ENCODE results near the gene MPLKIP. TPM values are rescaled to one million over a fixed set of nuclear protein-coding genes. Genes with fewer than 3 reads are reported as not detected.
"Not testable (repeated sequence)": the region's sequence is repeated elsewhere in the genome, so short reads cannot be mapped to it uniquely, and the experiment has no call there.

MPLKIP gene
- total RNA-seq, 2 donors from 2014 or later = 56.7 to 67.3 TPM

DNA sequence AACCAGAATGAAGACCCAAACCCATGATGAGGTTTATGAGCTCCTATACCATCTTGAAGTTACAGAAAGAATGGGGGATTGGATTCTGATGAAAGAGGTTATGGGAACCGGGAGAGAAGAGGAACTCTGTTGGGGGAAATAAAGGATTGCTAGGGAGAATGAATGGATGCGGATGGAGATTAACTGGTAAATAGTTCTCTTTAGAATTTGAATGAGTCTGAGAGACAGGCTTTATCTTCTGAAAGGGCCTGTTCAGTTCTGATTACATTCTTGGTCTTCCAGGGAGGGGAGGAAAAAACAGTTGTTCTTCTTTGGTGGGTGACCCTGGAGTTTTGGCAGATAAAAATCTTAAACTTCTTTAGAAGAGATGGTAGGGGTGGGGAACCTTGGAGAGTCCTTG lies 14.2 kb upstream of the MPLKIP start:
- intact Hi-C loops (cut with DNase I) = no loop called here
- DNase-seq (ENCODE audit: low spot score) = no peak
- TF ChIP-seq, protein P1, sequence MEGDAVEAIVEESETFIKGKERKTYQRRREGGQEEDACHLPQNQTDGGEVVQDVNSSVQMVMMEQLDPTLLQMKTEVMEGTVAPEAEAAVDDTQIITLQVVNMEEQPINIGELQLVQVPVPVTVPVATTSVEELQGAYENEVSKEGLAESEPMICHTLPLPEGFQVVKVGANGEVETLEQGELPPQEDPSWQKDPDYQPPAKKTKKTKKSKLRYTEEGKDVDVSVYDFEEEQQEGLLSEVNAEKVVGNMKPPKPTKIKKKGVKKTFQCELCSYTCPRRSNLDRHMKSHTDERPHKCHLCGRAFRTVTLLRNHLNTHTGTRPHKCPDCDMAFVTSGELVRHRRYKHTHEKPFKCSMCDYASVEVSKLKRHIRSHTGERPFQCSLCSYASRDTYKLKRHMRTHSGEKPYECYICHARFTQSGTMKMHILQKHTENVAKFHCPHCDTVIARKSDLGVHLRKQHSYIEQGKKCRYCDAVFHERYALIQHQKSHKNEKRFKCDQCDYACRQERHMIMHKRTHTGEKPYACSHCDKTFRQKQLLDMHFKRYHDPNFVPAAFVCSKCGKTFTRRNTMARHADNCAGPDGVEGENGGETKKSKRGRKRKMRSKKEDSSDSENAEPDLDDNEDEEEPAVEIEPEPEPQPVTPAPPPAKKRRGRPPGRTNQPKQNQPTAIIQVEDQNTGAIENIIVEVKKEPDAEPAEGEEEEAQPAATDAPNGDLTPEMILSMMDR (IDR thresholded peaks at IDR 0.05) = no peak
- TF ChIP-seq POLR2AphosphoS5 (IDR thresholded peaks at IDR 0.05) (no peak), POLR2A (IDR thresholded peaks at IDR 0.05) (no peak)

DNA sequence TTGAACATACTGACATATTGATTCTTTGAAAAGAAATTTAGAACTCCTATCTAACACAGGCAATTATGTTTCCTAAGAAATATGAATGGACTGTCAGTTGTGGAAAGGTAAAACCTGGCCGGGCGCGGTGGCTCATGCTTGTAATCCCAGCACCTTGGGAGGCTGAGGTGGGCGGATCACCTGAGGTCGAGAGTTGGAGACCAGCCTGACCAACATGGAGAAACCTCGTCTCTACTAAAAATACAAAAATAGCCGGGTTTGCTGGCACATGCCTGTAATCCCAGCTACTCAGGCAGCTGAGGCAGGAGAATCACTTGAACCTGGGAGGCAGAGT lies 13.8 kb upstream of the MPLKIP start:
- H3K27ac ChIP-seq; H3K4me1 ChIP-seq (replicated peaks); H3K36me3 ChIP-seq; DNase-seq (ENCODE audit: low spot score); H3K9me3 ChIP-seq; H3K4me3 ChIP-seq; intact Hi-C loops (cut with DNase I); H3K27me3 ChIP-seq (replicated peaks; ENCODE audit: insufficient read depth): not testable (repeated sequence)
- 96% methylated on average over 7 of the region's 7 CpGs for WGBS

More for the DNA sequence above, 14.2 kb upstream of the MPLKIP start:
- no peaks in the 10 kb centered on the region for H3K4me1 ChIP-seq (replicated peaks)
- H3K9me3 ChIP-seq = no peaks in the 10 kb centered on the region
- no peak overlapping the region for H3K27ac ChIP-seq
- H3K27me3 ChIP-seq (replicated peaks; ENCODE audit: insufficient read depth) = no peaks in the 10 kb centered on the region
- H3K4me3 ChIP-seq = no peak overlapping the region
- no peaks in the 10 kb centered on the region for H3K36me3 ChIP-seq
- WGBS = 93% methylated on average over 2 of the region's 2 CpGs

DNA sequence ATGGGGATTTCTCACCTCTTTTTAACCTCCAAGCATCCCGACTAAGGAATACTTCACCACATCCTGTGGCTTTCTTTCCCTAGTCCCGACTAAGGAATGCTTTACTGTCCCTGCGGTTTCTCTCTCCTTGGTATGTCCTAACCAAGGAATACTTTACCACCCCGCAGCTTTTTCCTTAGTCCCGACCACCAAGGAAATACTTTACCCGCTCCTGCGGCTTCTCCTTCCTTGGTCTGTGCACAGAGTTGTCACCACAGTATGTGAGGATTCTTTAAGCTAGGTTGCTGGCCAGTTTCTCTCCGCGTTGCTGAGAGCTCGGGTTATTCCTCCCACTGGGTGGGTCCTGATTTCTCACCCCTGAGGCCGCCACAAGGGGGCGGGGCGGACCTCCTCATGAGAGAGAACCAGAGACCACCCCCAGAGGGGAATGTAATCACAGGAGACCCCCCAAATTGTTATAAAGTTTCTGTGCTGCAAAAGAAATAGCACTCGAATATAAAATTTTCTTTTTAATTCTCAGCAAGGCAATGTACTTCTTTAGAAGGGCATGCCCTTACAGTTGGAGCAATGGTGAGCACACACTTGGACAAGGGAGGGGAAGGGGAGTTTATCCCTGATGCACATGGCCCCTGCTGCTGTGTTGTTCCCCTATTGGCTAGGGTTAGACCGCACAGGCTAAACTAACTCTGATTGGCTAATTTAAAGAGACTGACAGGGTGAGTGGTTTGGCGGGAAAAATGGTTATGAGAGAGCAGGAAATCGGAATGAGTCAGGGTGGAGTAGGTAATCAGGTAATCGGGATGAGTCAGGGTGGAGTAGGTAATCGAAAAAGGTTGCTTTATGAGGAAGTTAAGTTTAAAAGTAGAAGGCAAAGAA lies 13.2 kb upstream of the MPLKIP start:
- Histone ChIP-seq H3K4me1 (replicated peaks) (no peaks in the 10 kb centered on the region), H3K27ac (no peak overlapping the region), H3K27me3 (replicated peaks; ENCODE audit: insufficient read depth) (no peaks in the 10 kb centered on the region), H3K9me3 (no peaks in the 10 kb centered on the region), H3K4me3 (no peak overlapping the region), H3K36me3 (no peaks in the 10 kb centered on the region)
- intact Hi-C loops (cut with DNase I) = no loop called here
- no peak for DNase-seq (ENCODE audit: low spot score)
- WGBS = 91% methylated on average over 19 of the region's 19 CpGs
- TF ChIP-seq, protein P1 (IDR thresholded peaks at IDR 0.05) = no peak
- TF ChIP-seq POLR2A (IDR thresholded peaks at IDR 0.05) (no peak), POLR2AphosphoS5 (IDR thresholded peaks at IDR 0.05) (no peak)

DNA sequence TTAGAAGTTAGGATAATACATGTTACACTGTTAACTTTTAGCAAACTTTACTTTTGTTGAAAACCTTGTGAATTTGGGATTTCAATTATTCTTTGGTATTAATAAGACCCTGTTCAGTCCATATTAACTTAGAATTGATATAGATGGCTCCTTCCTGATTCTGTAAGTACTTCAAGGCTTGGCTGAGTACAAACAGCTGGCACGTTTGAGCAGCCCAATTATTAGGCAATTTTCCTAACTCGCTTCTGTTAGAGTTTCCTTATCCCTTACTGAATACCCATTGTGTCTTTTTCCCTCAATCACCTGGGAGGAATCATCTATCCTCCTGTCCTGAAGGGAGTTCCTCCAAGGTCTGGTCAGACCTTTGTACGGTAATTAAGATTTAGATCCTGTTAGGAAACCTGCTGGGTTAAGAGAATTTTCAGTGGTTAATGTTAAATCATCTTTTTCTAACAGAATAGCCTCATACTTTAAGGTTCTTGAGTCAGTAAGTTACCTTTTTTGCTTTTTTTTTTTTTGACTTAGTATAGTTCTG lies 11.2 kb upstream of the MPLKIP start:
- H3K27me3 ChIP-seq (replicated peaks; ENCODE audit: insufficient read depth); DNase-seq (ENCODE audit: low spot score); H3K4me3 ChIP-seq; H3K4me1 ChIP-seq (replicated peaks); H3K27ac ChIP-seq; H3K36me3 ChIP-seq; H3K9me3 ChIP-seq; intact Hi-C loops (cut with DNase I): not testable (repeated sequence)
- 73% methylated on average over 3 of the region's 3 CpGs for WGBS

DNA sequence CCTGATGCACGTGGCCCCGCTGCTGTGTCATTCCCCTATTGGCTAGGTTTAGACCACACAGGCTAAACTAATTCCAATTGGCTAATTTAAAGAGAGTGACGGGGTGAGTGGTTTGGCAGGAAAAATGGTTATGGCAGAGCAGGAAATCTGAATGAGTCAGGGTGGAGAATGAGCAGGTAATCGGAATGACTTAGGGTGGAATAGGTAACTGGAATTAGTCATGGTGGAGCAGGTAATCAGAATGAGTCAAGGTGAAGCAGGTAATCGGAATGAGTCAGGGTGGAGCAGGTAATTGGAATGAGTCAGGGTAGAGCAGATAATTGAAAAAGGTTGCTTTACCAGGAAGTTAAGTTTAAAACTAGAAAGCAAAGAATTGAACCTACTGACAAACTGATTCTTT lies 7.5 kb upstream of the MPLKIP start:
- H3K9me3 ChIP-seq; H3K36me3 ChIP-seq; H3K27me3 ChIP-seq (replicated peaks; ENCODE audit: insufficient read depth); H3K4me3 ChIP-seq; DNase-seq (ENCODE audit: low spot score); H3K27ac ChIP-seq; intact Hi-C loops (cut with DNase I); H3K4me1 ChIP-seq (replicated peaks): not testable (repeated sequence)
- WGBS = 90% methylated on average over 5 of the region's 5 CpGs

DNA sequence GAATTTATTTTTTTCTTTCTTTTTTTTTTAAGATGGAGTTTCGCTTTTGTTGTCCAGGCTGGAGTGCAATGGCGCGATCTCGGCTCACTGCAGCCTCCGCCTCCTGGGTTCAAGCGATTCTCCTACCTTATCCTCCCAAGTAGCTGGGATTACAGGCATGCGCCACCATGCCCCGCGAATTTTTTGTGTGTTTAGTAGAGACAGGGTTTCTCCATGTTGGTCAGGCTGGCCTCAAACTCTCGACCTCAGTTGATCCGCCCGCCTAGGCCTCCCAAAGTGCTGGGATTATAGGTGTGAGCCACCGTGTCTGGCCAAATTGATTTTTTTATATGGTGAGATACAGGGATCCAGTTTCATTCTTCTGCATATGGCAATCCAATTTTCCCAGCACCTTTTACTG lies 5.5 kb upstream of the MPLKIP start:
- H3K9me3 ChIP-seq; H3K27ac ChIP-seq; H3K4me1 ChIP-seq (replicated peaks); DNase-seq (ENCODE audit: low spot score); H3K4me3 ChIP-seq; H3K27me3 ChIP-seq (replicated peaks; ENCODE audit: insufficient read depth); intact Hi-C loops (cut with DNase I); H3K36me3 ChIP-seq: not testable (repeated sequence)
- WGBS = 96% methylated on average over 13 of the region's 13 CpGs

DNA sequence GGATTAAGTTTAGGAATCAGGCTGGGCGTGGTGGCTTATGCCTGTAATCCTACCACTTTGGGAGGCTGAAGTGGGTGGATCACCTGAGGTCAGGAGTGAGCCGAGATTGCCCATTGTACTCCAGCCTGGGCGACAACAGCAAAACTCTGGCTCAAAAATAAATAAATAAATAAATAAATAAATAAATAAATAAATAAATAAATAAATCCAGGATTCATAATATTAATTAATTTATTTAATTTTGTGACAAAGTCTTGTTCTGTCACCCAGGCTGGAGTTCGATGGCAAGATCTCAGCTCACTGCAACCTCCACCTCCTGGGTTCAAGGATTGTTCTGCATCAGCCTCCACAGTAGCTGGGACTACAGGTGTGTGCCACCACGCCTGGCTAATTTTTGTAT lies 4.6 kb upstream of the MPLKIP start:
- DNase-seq (ENCODE audit: low spot score) = no peak
- intact Hi-C loops (cut with DNase I) = no loop called here
- 94% methylated on average over 5 of the region's 5 CpGs for WGBS
- Histone ChIP-seq H3K27me3 (replicated peaks; ENCODE audit: insufficient read depth) (no peaks in the 10 kb centered on the region), H3K27ac (no peak overlapping the region), H3K4me1 (replicated peaks) (no peaks in the 10 kb centered on the region), H3K4me3 (no peak overlapping the region), H3K36me3 (no peaks in the 10 kb centered on the region), H3K9me3 (no peaks in the 10 kb centered on the region)
- TF ChIP-seq POLR2AphosphoS5 (IDR thresholded peaks at IDR 0.05) (no peak), POLR2A (IDR thresholded peaks at IDR 0.05) (no peak)
- TF ChIP-seq, protein P1 (IDR thresholded peaks at IDR 0.05) = no peak
